CD1c-positive myeloid dendritic cell (primary cell): ENCODE results near the gene TET3.

Source experiments
- DNase-seq: peaks from one replicate; pipeline ENCODE4 v3.0.0-alpha.2; 2016; ENCODE audit errors: extremely low spot score

The TET3 gene

DNA sequence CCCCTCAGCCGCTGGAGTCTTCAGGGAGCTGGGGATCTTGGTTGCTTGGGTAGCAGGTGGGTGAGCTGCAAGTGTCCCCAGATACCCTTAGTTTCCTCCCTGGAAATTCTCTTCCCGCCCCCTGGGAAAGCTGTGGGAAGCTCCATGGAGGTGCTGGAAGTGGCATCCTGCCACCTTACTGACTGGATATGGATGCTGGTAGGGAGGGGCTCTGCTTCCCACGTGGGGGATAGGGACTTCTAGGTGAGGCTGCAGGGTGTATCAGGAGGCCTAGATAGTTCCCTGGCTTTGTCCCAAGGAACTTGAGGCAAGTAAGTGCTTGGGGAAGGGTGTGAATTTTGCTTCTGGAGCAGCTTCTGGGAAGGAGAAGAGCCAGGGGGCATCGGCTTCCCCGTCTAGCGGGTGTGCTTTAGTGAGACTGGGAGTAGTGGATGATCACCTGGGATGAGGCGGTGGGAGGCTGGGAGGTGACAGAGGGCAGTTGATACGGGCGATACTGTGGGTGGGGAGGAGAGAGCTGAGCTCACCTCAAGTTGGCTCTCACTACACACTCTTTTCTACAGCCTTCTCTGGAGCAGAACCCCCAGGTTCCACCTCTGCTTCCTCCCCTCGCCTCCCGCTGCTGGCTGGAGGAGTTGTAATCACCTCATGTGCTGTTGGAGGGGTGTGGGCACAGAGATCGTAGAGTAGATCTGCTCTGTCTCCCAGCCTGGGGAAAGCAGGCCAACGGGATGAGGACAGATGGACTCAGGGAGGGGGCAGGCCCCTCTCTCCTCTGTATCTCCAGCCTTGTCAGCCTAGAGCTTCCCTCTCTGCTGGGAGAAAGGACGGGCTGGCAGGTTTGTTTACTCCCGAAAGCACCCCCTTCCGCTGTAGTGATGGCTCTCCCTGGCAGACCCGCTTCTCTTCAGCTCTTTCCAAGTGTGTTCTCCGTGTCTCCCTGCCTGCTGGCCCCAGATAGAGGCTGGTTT lies 19.8 kb downstream of the TET3 start:
- DNase-seq = no peak

DNA sequence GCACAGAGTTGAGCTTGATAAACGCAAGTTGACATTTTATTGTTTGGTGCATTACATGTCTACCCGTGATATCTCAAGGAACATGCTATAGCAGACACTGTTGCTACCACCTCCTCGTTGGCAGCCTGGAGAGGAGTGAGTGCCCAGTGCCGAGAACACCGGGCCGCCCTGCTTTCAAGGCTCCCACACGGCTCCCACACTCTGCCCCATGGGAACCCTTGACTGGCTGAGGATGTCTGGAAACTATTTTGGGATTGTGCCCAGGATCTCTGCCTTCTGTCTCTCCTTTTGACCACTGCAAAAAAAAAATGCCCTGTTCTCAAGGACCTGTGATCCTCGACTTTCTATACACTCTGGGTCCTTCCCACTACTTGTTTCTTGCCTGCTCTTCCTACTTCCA lies 21.1 kb downstream of the TET3 start:
- DNase-seq = no peak

DNA sequence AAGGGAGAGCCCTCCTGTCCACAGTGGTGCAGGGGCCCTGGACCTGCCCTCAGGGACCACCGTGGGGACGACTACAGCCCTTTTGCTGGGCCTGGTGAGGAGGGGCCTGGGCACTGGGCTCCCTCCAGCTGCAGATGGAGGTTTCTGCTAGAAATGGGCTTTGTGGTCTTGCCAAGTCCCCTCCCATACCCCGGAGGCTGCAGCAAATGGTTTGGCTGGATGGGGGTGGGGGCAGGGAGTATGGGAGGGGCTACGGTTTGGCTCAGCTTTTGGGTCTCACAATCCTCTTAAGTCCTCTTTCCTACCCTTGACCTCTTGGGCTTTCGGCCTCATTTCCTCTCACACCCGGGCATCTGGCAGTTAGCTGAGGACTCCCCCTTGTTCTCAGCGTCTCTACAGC lies 21.7 kb downstream of the TET3 start:
- DNase-seq = no peak

DNA sequence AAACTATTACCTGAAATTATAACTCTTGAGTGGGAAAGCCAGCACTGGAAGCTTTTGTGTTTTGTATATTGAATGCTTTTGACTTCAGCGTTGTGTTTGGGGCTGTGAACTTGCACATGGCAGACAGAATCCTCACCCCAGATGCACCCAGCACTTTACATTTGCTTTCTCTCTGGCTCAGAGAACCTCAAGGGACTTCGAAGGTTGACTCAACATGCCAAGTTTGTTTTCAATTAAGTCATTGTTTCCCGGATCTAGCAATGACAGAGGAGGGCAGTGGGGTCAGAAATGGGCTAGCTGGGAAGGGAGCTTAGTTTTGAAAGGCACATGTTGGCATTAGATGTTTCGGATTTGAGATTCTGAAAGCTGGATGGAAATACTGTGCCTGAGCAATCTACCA lies 22.4 kb downstream of the TET3 start:
- no peak for DNase-seq

DNA sequence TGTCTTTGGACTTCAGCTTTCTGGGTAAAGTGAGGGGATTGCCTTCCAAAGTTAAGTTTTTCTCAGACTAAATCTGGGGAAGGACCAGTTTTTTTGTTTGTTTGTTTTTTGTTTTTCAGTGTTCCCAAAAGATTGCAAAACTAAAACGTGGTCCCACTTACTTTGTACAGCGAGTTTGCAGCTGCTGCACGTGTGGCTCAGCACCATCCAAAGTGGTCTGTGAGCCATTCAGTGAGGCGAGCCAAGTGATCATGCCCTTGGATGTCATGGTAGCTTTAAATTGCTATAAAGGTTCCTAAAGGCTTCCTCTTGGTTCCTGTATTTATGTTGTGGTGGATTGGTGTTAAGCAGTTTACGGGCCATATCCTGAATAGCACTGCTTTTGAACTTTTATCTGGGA lies 23.0 kb downstream of the TET3 start:
- no peak for DNase-seq

DNA sequence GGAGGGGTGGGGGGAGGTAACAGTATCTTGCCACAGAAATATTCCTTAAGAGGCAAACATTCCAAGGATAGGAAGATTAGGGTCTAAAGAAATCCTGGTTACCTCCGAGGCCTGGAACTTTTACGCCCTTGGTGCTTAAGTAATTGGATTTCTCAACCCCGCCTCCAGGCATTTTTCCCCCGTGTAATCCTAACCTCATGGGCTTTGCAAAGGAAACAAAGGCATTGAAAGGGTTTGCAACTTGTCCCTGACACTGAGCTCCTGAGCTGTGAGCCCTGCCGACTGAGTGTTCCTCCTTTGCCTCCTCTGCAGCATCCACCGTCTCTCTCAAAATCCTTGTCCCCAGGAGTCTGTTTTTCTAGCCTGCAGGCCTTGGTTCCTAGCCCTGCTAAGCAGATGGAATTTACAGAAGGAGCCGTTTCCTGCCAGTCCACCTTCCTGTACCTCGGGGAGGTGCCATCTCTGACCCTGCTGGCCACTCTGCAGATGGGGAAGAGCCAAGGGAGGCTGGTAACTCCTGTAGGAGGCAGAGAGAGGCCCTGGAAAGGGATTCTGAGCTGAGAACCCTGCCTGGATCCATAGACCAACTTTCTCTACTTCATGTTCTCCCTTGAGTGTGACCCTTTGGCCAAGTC lies 24.2 kb downstream of the TET3 start:
- no peak for DNase-seq

DNA sequence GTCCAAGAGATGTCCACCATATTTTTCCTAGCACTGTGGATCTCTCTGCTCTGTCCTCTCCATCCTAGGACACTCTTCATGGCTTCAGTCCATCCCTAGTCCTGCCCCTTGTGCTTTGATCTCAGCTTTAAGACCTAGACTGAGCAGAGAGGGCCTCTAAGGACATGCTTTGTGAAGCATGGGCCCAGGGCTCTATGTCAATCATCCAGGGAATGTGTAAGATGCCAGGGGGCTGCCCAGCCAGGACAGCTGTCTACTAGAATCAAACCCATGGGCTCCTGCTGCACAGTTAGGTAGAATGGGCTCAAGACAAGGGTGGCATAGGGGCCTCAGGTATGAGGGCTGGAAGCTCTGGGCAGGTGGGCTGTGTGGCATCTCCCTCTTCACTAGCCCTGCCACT lies 24.9 kb downstream of the TET3 start:
- no peak for DNase-seq

DNA sequence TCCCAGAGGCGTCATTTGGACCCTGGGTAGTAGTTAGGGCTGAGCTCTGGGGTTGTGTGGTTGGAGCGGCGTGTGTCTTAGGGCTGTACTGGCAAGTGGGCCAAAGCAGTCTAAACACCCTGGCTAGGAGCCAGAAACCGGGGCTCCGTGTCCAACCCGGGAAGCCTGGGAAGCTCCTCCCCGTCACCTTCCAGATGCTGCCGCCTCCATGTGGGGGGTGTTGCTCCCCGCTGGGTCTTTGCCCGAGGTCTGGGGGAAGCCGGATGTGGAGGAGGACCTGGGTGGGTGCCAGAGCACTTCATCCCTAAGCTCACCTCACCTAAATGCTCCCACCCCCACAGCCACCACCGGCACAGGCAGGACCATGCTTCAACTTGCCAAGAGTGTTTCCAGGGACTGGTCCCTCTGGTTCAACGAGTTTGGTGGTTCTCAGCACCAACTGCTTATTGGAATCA lies 25.4 kb downstream of the TET3 start:
- DNase-seq = no peak

DNA sequence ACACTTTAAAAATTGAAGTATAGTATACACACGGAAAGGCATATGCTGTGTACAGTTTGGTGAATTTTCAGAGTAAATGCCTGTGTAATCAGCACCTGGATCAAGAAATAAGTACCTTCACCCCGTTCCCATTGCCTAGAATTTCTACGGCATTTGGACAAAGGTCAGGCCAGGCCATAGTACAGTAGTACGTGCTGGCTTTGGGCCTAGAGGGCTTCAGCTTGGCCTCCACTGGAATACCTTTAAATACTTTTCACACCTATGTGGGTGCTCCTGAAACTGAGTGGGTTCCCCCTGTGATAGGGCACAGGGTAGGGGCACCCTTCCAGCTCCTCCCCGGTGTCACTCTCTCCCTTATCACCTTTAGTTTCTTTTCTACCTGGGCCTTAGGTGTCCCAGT lies 26.5 kb downstream of the TET3 start:
- no peak for DNase-seq

DNA sequence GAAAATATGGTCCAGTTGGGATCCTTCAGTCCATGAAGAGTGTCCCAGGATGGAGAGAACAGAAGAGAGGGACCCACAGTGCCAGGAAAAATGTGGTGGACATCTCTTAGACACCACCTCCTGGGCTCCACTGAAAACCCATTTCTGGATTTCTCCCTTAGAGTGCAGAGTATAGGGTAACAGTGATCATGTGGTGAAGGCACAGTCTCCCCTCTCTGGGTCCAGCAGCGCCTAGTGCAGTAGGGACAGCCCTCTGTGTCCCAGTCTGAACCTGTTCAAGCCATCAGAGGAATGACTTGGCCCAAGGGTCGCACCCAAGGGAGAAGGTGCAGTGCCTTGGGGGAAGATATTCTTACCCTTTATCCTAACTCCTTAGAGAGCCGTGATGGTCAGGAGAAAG lies 30.1 kb downstream of the TET3 start:
- DNase-seq = no peak

DNA sequence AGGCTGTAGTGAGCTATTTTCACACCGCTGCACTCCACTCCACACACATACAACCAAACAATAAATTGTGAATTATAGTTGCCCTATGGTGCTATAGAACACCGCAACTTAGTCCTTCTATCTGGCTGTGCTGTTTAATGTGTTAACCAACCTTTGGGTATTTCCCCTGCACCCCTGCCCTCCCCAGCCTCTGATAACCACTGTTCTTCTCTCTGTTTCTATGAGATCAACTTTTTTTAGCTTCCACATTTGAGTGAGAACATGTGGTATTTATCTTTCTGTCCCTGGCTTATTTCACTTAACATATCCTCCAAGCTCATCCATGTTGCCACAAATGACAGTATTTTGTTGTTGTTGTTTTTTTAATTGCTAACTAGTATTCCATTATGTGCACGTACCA lies 32.5 kb downstream of the TET3 start:
- DNase-seq = no peak

DNA sequence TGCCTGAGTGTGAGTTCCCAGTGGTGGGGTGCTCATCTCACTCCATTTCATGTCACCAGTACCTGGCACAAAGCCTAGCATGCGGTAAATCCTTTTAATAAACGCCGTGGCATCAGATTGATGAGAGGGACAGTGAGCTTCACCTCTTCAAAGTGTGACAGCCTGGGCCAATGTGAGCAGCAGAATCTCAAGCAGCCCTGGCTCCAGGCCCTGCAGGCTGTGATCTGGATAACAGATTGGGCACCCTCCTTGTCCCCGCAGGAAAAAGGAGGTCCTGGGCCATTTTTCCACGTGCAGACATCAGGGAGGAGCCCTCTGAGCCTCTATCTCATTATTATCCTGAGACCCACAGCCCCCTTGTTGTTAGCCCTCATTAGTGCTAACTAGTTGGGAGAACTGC lies 34.8 kb downstream of the TET3 start:
- DNase-seq = no peak

DNA sequence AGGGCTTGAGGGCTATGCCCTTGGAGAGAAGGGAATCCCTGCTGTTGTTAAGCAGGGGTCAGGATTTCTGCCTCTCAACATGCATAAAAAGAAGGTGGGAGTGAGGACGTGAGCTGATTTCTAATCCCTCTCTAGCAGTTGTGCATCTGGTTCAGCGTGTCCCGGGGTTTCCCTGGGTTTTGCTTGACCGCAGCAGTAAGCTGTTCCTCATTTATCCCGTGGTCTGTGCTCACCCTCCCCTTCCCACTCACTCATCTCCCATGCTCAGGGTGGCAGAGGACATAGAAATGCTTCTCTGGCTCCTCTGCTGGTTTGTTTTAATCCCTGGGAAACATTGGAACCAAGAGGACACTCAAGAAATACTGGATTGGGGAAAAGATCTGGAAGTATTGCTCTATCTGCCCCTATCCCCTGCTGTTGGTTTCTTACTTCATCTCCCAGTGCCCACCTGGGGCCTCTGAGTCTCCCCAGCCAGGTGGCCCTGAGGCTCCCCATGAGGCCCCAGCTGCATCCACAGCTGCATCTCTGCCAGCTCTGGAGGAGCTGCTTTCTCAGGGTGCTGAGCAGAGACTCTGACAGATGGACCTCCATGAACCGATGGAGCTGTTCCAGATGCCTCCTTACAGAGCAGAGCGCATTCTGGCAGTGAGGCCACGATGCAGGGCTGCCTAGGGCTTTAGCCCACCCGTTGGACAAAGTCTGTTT lies 36.1 kb downstream of the TET3 start:
- peak; percentile 92 for DNase-seq

DNA sequence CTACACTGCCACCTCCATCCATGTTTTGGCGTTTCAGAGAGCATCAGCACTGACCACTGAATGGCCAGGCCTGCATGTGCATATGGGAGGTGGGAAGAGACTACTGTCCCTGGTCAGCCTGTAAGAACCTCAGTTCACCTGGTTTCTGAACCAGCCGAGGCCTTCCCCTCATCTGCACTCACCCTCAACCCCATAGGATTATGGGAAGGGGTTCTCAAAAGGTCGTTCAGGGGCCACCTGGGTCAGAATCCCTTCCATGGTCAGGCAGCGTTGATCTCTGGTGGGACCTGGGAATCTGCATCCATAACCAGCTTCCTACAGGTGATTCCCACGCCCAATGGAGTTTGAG lies 36.7 kb downstream of the TET3 start:
- no peak for DNase-seq

DNA sequence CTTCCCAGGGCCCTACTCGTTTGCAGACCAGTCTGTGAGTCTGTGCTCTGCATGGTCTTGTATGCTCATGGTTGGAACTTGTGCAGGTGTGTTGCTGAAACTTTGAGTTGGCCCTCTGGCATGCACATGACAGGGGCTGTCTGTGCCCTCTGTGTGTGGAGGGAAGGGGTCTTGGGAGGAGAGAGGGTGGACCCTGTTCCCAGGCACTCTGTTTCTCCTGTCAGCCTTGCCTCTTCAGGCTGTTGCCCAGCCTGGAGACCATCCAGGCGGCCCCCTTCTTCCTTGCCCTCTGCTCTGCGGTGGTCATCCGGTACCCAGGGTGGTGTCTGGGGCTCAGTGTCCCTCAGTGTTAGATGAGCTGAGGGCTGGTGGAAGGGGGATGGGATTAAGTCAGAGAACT lies 39.5 kb downstream of the TET3 start:
- DNase-seq = no peak

DNA sequence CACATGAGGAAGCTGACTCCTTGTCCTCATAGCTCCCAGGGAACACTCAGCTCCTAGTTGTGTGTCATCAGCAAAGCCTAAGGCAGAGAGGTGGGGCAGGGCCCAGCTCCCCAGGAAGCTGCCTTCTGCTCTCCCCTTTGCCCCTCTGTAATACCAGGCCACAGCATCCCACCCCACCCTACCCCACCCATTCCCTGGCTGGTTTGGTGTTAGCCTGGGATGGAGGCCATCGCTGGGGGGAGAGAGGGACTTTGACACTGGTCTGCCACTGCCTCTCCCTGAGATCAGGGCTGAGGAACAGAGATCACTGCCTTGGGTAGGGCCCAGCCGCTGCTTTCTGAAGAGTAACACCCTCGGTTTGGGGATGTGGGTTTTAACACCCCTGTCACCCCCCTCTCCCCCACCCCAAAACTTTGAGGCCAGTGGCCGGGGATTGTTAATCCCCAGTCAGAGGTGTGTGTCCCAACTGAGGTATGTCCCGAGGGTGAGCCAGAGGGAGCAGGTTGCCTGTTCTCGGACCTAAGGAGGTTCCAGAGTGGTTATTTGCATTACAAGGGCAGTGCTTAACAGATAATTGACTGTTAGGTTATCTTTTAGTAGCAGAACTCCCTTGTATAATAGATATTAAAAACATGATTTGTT lies 41.4 kb downstream of the TET3 start:
- peak; percentile 42 for DNase-seq

DNA sequence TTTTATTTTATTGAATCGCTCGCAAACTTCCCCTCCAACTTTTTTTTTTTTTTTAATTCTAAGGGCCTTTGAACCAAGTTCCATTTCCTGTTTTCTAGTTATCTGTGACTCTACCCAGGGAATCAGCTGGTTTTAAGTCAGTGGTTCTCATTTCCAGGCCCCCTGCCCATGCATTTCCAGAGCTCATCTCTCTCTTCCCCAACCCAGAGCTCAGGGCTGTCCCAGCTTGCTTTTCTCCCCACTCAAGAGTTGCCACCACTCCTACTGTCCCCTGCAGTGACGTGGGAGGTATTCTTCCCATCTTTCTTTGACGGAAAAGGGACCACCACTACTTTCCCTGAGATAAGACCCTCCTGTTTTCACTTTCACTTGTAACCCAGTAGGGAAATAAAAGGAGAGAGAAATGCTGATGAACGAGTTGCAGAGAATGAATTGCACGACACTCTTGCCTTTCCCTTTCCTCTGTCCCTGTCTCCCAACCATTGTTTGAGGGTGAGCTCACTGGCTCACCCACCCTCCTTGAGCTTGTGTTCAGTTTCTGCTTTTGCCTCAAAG lies 42.1 kb downstream of the TET3 start:
- peak; percentile 81 for DNase-seq

DNA sequence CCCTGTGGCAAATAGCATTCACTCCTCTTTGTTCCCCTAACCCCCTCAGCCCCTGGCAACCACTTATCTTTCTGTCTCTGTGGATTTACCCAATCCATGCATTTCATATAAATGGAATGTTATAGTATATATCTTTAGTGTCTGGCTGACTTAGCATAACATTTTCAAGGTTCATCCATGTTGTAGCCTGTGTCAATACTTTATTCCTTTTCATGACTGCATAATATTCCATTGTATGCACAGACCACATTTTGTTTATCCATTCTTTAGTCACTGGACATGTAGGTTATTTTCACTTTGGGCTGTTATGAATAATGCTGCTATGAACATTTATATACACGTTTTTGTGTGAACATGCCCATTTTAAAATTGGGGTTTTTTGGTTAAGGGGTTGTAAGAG lies 42.8 kb downstream of the TET3 start:
- DNase-seq = no peak

DNA sequence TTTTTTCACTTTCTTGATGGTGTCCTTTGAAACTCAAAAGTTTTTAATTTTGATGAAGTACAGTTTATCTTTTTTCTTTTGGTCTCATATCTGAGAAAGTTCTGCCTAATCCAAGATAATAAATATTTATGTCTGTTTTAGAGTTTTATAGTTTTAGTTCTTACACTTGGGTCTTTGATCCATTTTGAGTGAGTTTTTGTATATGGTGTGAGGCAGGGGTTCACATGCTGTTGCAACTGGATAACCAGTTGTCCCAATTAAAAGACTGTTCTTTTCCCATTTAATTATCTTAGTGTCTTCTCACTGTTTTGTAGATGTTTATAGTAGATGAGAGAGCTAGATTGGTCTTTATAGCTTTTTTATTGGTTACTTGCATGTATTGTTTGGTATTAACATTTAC lies 43.6 kb downstream of the TET3 start:
- DNase-seq = no peak

DNA sequence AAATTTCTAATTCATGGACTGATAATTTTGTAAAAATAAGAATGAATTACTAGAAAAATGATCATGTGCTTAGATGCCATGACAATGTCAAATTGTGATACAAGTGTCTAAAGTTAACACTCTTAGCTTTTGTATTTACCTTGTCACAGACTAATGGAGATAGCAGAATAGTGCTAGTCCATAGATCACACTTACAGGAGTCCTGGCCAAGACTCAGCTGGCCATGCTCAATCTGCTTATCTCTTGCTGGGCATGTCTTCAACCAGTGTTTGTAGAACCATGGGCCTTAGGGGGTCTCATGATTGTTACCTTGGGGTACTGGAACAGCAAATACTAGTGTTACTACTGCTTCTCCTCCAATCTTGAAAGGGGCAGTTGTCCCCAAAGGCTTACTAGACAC lies 44.0 kb downstream of the TET3 start:
- DNase-seq = no peak

DNA sequence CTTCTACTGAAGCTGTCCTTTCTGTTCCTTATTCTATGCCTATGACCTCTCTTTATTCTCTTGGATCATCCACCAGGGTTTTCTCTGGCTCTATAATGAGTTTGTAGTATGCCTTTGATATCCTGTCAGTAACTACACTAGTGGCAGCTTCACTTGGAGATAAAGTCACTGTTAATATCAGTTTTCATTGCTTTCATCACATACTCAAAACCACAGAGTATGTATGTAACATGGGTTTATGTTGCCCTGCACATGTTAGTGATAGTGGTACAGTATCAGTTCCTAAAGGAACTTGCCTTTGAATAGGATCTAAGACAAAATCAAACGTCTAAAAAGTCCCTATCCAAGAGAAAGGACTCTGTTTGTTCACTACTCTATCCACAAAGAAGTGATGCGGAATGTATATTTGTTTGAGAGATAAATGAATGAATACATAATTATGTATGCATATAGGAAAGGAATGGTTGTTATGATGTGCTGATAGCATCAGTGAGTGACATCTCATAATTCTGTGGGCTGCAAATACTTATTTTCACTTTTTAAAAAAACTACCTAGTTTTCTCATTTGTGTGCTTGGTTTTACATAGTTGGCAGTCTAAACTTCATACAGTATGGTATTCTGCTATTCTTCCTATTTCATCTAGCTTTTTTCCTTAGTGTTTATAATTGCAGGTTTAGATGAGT lies 45.1 kb downstream of the TET3 start:
- DNase-seq = peak; percentile 53
